Endothelial cell of umbilical vein (primary cell): ENCODE measurements around the gene SPIB.

ENCODE experiments used
- EZH2 ChIP-seq: IDR thresholded peaks from 2 replicates; pipeline ENCODE4 v1.6.1; 2012; ENCODE audit warnings: borderline replicate concordance, low read depth, mild to moderate bottlenecking, moderate library complexity, low read length, inconsistent platforms; ENCODE audit not compliant: severe bottlenecking
- FOS ChIP-seq: IDR thresholded peaks from 2 replicates; pipeline ENCODE4 v1.6.1; 2011; ENCODE audit warnings: mild to moderate bottlenecking, low read length, moderate library complexity, borderline replicate concordance; ENCODE audit not compliant: insufficient read depth
- GATA2 ChIP-seq: IDR thresholded peaks from 2 replicates; pipeline ENCODE4 v1.7.0; 2011; ENCODE audit warnings: low read depth, mild to moderate bottlenecking, moderate library complexity, mixed read lengths, low read length; ENCODE audit not compliant: insufficient read length, insufficient read depth
- JUN ChIP-seq: IDR thresholded peaks from 2 replicates; pipeline ENCODE4 v1.6.1; 2011; ENCODE audit warnings: borderline replicate concordance, low read depth; ENCODE audit not compliant: insufficient read length, insufficient read depth
- MYC ChIP-seq: IDR thresholded peaks from one replicate; pipeline ENCODE4 v1.6.1; 2011; ENCODE audit warnings: mild to moderate bottlenecking, low read depth, low read length
- POLR2A ChIP-seq: IDR thresholded peaks from 2 replicates; pipeline ENCODE4 v1.6.1; 2012; ENCODE audit warnings: low read depth, mild to moderate bottlenecking, control low read depth, low read length
- POLR2AphosphoS5 ChIP-seq: IDR thresholded peaks from 2 replicates; pipeline ENCODE4 v1.6.1; 2012; ENCODE audit warnings: low read depth, mild to moderate bottlenecking, control low read depth, low read length, moderate library complexity; ENCODE audit not compliant: insufficient read depth
- TF ChIP-seq, protein P1 (sequence below), 2 donors: IDR thresholded peaks; 1 replicate in 1 of 2; 2 replicates in 1 of 2; pipeline ENCODE4 v1.5.1; 2011; ENCODE audit warnings: low read length in 2 of 2, mild to moderate bottlenecking in 2 of 2, moderate library complexity in 2 of 2, control low read depth in 1 of 2, inconsistent platforms in 1 of 2, low read depth in 1 of 2; ENCODE audit not compliant: insufficient read depth in 1 of 2; ENCODE audit errors: extremely low read depth in 1 of 2
- TF ChIP-seq, protein P2 (sequence below): IDR thresholded peaks from 2 replicates; pipeline ENCODE4 v1.6.1; 2011; ENCODE audit not compliant: insufficient read depth, insufficient read length

DNA sequence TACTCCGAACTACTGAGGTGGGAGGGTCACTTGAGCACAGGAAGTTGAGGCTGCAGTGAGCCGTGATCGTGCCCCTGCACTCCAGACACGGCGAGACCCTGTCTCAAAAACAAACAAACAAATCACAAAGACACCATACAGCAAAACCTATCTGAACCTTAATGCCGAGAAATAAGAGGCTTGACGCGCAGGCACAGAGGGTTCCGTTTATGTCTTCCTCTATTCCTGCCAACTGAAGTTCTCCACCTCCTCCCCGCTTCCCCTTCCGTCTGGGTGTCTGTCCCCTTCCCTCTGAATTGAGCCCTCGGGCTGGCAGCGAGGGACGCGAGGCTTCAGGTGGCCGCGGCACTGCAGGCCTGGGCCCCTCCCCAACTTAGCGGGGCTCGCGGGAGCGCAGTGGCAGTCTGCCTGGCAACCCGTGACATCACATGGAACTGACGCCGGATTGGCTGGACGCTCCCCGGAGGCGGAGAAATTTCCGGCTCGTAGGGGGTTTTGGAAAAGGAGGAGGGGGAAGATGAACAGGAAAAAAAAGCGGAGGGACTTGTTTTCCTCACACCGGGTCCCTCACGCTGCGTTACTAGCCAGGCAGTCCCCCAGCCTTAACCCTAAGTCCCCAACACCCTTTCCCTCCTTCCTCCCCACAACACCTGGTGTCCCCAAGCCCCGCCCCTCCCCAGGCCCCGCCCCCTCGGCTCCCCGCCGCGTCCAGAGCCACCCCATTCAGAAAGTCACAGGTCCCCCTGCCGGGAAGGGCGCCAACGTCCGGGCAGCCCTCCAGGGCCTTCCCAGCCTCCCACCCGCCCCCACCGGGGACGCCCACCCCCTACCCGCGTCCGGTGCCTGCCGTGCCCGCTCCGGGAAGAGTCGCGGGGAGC is 12.8 kb downstream of the SPIB start:
- TF ChIP-seq EZH2: peak; percentile 42
- TF ChIP-seq, protein P1, sequence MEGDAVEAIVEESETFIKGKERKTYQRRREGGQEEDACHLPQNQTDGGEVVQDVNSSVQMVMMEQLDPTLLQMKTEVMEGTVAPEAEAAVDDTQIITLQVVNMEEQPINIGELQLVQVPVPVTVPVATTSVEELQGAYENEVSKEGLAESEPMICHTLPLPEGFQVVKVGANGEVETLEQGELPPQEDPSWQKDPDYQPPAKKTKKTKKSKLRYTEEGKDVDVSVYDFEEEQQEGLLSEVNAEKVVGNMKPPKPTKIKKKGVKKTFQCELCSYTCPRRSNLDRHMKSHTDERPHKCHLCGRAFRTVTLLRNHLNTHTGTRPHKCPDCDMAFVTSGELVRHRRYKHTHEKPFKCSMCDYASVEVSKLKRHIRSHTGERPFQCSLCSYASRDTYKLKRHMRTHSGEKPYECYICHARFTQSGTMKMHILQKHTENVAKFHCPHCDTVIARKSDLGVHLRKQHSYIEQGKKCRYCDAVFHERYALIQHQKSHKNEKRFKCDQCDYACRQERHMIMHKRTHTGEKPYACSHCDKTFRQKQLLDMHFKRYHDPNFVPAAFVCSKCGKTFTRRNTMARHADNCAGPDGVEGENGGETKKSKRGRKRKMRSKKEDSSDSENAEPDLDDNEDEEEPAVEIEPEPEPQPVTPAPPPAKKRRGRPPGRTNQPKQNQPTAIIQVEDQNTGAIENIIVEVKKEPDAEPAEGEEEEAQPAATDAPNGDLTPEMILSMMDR (IDR thresholded peaks at IDR 0.05; ENCODE audit: extremely low read depth in 1 of 2, insufficient read depth in 1 of 2, low read depth in 1 of 2, low read length in 2 of 2): no peak
- no peak for TF ChIP-seq POLR2A
- TF ChIP-seq, protein P2, sequence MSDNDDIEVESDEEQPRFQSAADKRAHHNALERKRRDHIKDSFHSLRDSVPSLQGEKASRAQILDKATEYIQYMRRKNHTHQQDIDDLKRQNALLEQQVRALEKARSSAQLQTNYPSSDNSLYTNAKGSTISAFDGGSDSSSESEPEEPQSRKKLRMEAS: no peak
- TF ChIP-seq POLR2AphosphoS5: no peak
- TF ChIP-seq MYC: no peak
- no peak for TF ChIP-seq FOS
- no peak for TF ChIP-seq JUN
- TF ChIP-seq GATA2: no peak
